Uterus (tissue), 2 donors: ENCODE data around the gene BCAS4.

Experiments
- CTCF ChIP-seq, 4 experiments: fragments of 200-600 bp in 2 of 4; fragments of 450-650 bp in 2 of 4; sonication (generic) in 2 of 4; IDR thresholded peaks; one replicate each; pipeline ENCODE4 v1.5.1; 2016 to 2019; ENCODE audit warnings: antibody characterized with exemption in 4 of 4, mild to moderate bottlenecking in 2 of 4, moderate library complexity in 1 of 4
- POLR2A ChIP-seq, 2 donors: fragments of 450-650 bp; IDR thresholded peaks; one replicate each; pipeline ENCODE4 v1.6.1; 2016; ENCODE audit warnings: antibody characterized with exemption in 2 of 2, mild to moderate bottlenecking in 1 of 2, moderate library complexity in 1 of 2

DNA sequence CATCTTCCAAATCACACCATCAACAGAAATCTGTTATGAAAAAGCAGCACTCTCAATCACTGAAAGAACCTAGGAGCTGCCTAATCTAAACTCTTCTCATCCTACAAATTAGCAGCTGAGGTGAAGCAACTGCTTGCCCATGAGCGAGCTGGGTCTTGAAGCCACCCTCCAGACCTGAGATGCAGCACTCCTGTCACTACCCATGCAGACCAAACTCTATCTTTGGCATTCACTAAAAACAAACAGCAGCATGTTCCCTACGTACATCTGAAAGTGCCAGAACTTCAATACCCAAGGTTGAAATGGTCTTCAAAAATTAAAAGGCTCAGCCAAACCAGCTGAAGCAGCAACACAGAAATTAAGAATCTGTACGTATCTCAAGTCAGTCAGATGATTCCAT is 122.1 kb downstream of the BCAS4 start:
- TF ChIP-seq CTCF (IDR thresholded peaks at IDR 0.05) (no peak), POLR2A (IDR thresholded peaks at IDR 0.05) (no peak)
